ENCODE data around the gene EFHD2.
"Not testable (repeated sequence)": the region's sequence is repeated elsewhere in the genome, so short reads cannot be mapped to it uniquely, and the experiment has no call there.

Gene EFHD2

GRCh38 chr1:15455522-15455921 lies 45.8 kb downstream of the EFHD2 start:
- no peak for DNase-seq

GRCh38 chr1:15456313-15456954 lies 46.7 kb downstream of the EFHD2 start, which contains the start of gene CELA2A:
CELA2A (plus strand) TSS chr1:15456732; CDS start chr1:15456754, 22 bp downstream.
- no peak for DNase-seq

- DNase-seq = no peak
Measured at GRCh38 chr1:15457585-15457984, 47.9 kb downstream of the EFHD2 start.

- not testable (repeated sequence) for DNase-seq
Measured at GRCh38 chr1:15458388-15458787, 48.7 kb downstream of the EFHD2 start.

GRCh38 chr1:15459771-15460707 lies 50.4 kb downstream of the EFHD2 start:
- no peak for DNase-seq

- no peak for DNase-seq
Measured at GRCh38 chr1:15460708-15461095, 51.0 kb downstream of the EFHD2 start.

- DNase-seq = not testable (repeated sequence)
Measured at GRCh38 chr1:15463064-15463800, 53.5 kb downstream of the EFHD2 start.

GRCh38 chr1:15463926-15464322 lies 54.2 kb downstream of the EFHD2 start:
- not testable (repeated sequence) for DNase-seq

- DNase-seq = no peak
Measured at GRCh38 chr1:15465674-15466073, 56.0 kb downstream of the EFHD2 start.

GRCh38 chr1:15466955-15467625 lies 57.4 kb downstream of the EFHD2 start:
- not testable (repeated sequence) for DNase-seq

- no peak for DNase-seq
Measured at GRCh38 chr1:15468145-15468544, 58.5 kb downstream of the EFHD2 start.

GRCh38 chr1:15469361-15469760 lies 59.7 kb downstream of the EFHD2 start:
- no peak for DNase-seq

GRCh38 chr1:15469821-15470448 lies 60.2 kb downstream of the EFHD2 start:
- not testable (repeated sequence) for DNase-seq

- DNase-seq = not testable (repeated sequence)
Measured at GRCh38 chr1:15471067-15471466, 61.4 kb downstream of the EFHD2 start.

GRCh38 chr1:15471723-15472122 lies 62.0 kb downstream of the EFHD2 start:
- DNase-seq = not testable (repeated sequence)

GRCh38 chr1:15472587-15472986 lies 62.9 kb downstream of the EFHD2 start:
- DNase-seq = no peak

- DNase-seq = no peak
Measured at GRCh38 chr1:15475752-15476314, 66.1 kb downstream of the EFHD2 start, which contains the start of gene CELA2B. CELA2B (plus strand) TSS chr1:15476104; CDS start chr1:15476126, 22 bp downstream.

GRCh38 chr1:15476927-15477326 lies 67.2 kb downstream of the EFHD2 start:
- DNase-seq = no peak

- DNase-seq = no peak
Measured at GRCh38 chr1:15477646-15478212, 68.0 kb downstream of the EFHD2 start.
